Measurements from ENCODE around the gene AHCYL2.

DNA sequence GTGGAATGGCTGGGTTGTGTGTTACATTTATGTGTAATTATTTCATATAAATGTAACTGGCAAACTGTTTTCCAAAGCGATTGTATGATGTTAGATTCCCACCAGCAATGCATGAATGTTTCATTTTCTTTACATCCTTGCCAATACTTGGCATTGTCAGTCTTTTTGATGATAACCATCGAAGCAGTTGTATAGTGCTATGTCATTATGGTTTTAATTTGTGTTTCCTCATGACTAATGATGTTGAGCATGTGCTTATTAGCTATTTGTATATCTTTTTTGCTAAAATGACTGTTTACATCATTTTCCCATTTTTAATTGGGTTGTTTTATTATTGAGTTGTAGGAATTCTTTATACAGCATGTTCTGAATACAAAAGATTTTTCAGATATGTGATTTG, 22.3 kb downstream of the AHCYL2 start:
- TF ChIP-seq, protein P1, sequence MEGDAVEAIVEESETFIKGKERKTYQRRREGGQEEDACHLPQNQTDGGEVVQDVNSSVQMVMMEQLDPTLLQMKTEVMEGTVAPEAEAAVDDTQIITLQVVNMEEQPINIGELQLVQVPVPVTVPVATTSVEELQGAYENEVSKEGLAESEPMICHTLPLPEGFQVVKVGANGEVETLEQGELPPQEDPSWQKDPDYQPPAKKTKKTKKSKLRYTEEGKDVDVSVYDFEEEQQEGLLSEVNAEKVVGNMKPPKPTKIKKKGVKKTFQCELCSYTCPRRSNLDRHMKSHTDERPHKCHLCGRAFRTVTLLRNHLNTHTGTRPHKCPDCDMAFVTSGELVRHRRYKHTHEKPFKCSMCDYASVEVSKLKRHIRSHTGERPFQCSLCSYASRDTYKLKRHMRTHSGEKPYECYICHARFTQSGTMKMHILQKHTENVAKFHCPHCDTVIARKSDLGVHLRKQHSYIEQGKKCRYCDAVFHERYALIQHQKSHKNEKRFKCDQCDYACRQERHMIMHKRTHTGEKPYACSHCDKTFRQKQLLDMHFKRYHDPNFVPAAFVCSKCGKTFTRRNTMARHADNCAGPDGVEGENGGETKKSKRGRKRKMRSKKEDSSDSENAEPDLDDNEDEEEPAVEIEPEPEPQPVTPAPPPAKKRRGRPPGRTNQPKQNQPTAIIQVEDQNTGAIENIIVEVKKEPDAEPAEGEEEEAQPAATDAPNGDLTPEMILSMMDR (IDR thresholded peaks at IDR 0.05; ENCODE audit: insufficient read depth, low read depth, low read length), result no peak
- TF ChIP-seq EZH2 (IDR thresholded peaks at IDR 0.05; ENCODE audit: insufficient read depth, low read length), result no peak

Data from astrocyte (in vitro differentiated cells and primary cell).